CD1c-positive myeloid dendritic cell (primary cell): ENCODE measurements around the gene PLXDC1.

Experiments
- DNase-seq: peaks from one replicate; pipeline ENCODE4 v3.0.0-alpha.2; 2016; ENCODE audit errors: extremely low spot score

The PLXDC1 gene

GRCh38 chr17:39096508-39097149, 54.8 kb downstream of the PLXDC1 start:
- peak; percentile 35 for DNase-seq

GRCh38 chr17:39095309-39095686, 56.1 kb downstream of the PLXDC1 start:
- DNase-seq, result no peak

DNA sequence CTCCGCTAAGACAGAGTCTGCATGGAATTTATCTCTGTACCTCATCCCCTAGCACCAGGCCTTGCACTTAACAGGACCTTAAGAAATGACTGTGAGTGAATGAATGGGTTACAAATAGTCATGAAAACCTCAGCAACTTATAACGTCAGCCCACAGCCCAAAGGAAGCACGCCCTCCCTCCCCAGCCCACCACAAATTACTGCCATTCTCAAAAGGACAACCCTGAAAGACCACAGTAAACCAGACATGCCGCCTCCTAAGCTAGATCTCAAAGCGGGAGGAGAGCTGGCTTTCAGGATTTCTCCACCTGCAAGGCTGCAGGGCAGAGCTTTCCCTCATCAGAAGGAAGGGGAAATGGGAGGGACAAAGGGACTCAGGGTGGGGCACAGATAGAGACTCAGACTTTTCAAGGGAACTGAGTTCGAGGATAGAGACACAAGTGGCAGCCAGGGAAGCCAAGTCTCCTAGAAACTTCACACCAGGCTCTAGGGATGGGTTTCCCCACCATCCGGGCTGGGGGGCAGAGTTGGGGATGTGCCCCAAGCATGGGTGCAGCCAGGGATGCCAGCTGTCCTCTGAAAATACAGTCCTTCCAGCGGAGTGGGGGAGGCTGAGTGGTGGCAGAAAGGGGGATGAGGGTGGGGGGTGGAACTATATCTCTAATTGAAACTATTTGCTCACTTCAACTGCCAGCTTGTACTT, 56.7 kb downstream of the PLXDC1 start:
- DNase-seq, result peak; percentile 17

DNA sequence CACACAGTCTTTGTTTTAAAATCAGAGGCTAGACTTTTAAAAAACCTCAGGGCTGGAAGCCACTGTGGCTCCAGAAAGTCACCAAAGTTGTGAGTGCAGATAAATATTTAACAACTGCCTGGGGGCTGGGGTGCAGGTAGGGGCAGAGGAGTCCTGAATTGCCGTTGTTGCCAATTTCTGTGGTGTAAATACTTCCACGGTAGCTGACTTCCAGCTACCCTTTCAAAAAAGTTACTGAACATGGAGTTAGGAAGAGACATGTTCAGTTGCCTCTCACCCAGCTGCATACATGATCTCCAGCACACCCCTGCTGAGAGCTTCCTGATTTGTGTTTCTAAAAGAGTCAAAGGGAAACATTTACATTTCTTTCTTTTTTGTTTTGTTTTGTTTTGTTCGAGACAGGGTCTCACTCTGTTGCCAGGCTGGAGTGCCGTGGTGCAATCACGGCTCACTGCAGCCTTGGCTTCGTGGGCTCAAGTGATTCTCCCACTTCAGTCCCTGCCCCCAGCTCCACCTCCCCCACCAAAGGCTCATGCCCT, 58.7 kb downstream of the PLXDC1 start:
- peak; percentile 35 for DNase-seq

DNA sequence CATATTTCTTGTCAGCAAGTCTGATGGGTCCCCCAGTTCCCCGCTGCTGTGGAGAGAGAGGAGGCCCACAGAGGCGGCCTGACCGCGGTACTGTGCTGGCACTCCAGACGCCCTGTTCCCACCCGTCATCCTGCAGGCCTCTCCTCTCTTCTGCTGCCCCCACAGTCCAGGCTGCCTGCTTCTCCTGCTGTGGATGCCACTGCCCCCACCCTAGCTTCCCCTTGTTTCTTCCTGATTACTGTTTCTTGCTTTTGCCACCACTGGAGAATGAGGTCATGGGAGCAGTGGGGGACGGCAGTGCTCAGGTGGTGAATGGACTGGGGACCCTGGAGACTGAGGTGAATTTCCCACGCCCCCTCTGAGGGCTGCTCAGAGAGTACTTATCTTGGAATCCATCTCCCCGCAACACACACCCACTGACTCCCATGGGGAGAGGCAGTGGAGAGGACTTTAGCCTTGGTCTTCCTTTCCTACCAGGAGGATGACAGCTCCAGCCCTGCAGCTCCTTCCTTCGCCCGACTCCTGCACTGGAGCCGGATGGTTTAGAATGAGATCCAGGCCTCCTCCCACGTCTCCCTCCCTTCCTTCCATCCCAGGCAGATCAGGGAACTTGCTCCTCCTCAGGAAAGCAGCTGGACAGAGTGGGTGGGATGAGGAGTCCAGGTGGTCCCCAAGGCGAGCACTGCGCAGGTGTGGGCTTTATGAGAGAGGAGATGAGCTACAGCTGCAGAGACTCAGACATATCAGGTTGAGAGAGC, 60.4 kb downstream of the PLXDC1 start:
- DNase-seq, result peak; percentile 30

GRCh38 chr17:39090400-39090799, 61.0 kb downstream of the PLXDC1 start:
- no peak for DNase-seq

GRCh38 chr17:39084558-39084957, 66.9 kb downstream of the PLXDC1 start:
- no peak for DNase-seq

DNA sequence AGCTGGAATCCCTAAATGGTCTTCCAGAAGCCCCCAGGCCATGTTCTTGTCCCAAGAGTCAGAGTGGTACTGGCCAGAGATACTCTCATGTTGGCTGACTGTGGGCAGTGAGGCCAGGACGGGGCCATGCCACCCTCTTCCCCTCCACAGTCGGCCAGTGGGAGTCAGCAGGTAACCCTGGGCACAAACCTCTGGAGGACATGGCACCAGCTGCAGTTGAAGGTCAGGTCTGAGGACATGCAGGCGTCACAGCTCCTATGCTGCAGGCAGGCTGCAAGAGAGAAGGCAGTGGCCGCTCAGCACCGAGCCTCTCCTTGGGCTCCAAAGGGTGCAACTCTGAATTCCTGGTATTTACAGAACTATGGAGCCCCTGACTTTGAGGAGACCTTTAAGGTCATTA, 68.2 kb downstream of the PLXDC1 start:
- DNase-seq, result no peak

DNA sequence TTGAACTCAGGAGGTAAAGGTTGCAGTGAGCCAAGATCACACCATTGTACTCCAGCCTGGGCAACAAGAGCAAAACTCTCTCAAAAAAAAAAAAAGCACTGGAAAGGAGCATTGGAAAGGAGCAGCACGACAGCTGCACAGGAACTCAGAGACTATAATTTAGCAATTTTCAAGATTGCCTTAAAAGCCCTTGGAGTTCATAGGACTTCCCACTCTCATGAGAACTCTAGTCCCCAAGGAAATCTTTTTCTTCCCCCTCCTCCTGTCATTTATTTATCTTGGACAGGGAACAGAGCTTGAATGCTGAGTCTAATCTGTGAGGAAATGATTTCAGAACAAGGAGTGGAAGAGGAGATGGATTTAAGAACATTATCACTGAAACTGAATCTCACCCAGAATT, 69.0 kb downstream of the PLXDC1 start:
- DNase-seq, result no peak

GRCh38 chr17:39081851-39082250, 69.6 kb downstream of the PLXDC1 start:
- no peak for DNase-seq

DNA sequence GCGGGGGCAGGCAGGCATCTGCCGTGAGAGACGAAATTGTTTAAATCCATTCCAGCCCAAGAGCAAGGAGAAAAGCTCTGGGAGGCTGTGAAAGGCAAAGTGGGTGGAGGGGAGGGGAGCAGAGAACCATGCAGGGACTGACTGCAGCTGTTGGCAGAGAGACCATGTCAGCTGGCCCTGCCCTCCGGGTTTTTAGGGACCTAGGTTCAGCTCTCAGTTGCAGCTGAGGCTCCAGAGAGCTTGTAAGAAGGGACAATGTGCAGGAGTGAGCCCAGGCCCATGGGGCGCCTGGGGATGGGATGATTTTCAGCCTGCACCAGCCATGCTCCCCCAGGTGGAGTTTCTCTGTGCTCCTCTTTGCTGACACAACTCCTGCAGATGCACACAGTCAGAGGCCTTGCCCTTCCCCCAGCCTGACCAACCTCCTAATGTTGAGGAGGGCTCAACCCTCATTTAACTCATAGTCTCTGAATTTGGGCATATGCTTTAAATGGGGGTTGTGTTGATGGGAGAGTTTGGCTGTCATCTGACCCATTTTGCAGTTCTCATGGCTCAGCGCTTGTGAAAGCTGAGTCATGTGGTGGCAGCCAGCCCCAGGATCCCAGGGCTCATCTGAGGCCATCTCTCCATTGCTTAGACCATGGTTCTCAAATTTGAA, 70.9 kb downstream of the PLXDC1 start:
- no peak for DNase-seq

DNA sequence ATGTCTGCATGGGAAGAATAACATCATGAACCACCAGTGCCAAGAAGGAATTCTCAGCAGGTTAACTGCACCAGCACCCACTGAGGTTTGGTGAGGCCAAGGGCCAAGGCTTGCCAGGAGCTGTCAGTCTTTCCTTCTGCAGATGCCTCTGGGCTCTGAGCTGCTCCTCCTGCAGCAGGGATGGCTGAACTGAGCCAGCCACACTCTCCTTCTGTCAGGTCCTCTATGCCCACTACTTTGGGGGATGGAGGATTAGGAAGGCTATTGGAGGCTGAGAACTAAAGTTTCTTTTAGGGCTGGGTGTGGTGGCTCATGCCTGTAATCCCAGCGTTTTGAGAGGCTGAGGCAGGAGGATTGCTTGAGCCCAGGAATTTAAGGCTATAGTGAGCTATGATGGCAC, 71.6 kb downstream of the PLXDC1 start:
- no peak for DNase-seq

- DNase-seq, result no peak
These were observed 73.6 kb downstream of the PLXDC1 start for GRCh38 chr17:39077866-39078265.

GRCh38 chr17:39077252-39077651, 74.2 kb downstream of the PLXDC1 start:
- DNase-seq, result no peak

DNA sequence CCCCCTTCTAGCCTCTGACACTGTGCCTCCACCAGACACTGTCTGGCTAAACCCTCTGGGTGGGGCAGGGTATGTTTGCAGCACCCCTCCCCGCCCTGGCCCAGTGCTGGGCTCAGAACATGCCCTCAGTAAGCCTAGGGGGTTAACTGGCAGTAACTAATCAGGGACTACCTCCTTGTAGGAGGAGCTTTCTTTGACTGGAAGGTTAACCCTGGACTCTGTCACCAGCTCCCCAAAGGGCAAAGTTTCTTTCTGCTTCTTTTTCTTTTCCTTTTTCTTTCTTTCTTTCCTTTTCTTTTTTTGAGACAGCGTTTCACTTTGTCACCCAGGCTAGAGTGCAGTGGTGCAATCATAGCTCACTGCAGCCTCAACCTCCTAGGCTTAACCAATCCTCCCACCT, 76.8 kb downstream of the PLXDC1 start:
- no peak for DNase-seq

DNA sequence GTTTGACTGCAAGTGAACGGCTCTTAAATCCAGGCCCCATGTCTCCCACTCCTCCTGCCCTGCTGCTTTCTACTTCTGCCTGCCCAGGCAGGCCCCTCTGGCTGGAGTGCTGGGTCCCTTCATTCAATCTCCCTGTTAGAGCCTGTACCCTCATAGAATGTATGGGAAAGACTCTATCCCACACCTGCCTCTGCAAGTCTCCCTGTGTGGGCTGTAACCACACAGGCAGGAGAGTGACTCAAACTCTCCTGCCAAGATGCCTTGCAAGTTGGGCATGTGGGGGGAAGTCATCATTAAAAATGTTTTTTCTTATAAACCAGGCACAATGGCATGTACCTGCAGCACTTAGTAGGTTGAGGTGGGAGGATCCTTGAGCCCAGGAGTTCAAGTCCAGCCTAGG, 77.5 kb downstream of the PLXDC1 start:
- DNase-seq, result no peak

GRCh38 chr17:39073353-39073752, 78.1 kb downstream of the PLXDC1 start:
- no peak for DNase-seq

DNA sequence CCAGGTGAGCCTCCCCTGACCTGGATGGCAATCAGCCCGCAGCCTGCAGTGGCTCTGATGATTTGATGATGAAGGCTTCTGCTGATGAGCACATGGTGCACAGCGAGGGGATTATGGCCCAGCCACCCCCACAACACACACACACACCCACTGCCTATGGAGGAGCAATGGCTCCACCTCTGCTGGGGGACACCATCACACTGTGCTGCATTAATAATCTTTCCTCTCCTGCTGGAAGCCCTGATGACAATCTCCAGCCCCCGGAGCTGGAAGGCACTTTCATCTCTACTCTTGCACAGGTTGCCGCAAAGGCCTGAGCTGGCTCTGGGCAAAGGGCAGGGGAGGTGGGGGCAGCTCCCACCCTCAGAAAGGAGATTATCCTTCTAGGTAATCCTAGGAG, 79.9 kb downstream of the PLXDC1 start:
- no peak for DNase-seq

GRCh38 chr17:39069114-39069756, 82.2 kb downstream of the PLXDC1 start:
- DNase-seq, result peak; percentile 56

- DNase-seq, result no peak
These were observed 86.6 kb downstream of the PLXDC1 start for GRCh38 chr17:39064819-39065218.

GRCh38 chr17:39064374-39064773, 87.1 kb downstream of the PLXDC1 start:
- DNase-seq, result no peak

DNA sequence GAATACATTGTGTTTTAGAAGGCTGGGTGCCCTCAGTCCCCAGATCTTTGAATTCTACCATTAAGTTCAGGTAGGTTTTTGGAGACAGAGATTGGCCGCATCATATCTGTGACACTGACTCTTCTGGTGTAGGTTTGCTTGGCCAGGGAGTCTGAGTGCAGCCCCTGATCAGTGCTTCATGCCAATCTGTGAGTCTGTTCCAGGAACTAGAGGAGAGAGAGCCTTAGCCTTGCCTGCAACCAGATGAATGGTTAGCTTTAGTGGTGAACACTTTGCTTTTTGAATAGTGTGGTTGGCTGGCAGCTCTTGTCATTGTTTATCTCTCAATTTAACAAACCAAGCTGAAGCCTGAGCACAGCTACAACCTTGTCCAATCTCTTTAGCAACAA, 87.8 kb downstream of the PLXDC1 start:
- no peak for DNase-seq
